Astrocyte (in vitro differentiated cells and primary cell): ENCODE results near the gene DDIAS.

Source experiments
- EZH2 ChIP-seq: IDR thresholded peaks from 2 replicates; pipeline ENCODE4 v1.6.1; 2012; ENCODE audit warnings: mild to moderate bottlenecking, low read length, inconsistent platforms; ENCODE audit not compliant: insufficient read depth
- TF ChIP-seq, protein P1 (sequence below): IDR thresholded peaks from 2 replicates; pipeline ENCODE4 v1.5.1; 2011; ENCODE audit warnings: low read depth, mild to moderate bottlenecking, inconsistent platforms, low read length, moderate library complexity; ENCODE audit not compliant: insufficient read depth

DNA sequence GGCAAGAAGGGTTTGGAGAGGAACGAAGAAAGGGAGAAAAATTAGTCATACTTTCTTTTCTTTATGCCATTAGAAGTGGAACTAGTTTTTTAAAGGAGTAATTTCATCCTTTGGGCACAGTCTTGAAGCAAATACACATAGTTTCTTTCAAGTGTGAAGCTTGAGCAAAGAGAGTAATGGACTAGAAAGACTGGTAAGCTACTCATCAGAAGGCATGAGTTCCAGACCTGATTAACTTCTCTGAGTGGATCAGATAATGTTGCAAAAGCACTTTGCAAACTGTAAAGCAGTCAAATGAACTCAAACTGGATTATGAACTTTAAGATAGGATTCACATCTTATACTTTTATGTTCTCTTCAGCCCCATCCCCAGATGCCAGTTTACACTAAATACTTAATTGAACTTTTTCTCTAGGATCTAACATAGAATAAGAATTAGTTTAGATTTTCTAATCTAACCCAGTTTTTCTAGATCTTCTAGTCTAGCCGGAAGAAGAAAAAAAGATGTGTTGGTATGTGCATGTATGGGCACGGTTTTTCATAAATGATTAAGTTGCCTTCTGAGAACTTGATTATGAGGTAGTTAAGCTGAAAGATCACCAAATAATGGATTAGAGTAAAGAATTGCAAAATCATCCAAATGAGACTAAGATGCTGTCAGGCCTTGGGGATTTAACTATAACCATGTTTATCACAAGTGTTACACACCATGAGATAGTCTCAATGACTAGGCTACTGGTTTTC is 2.5 kb downstream of the DDIAS start:
- TF ChIP-seq, protein P1, sequence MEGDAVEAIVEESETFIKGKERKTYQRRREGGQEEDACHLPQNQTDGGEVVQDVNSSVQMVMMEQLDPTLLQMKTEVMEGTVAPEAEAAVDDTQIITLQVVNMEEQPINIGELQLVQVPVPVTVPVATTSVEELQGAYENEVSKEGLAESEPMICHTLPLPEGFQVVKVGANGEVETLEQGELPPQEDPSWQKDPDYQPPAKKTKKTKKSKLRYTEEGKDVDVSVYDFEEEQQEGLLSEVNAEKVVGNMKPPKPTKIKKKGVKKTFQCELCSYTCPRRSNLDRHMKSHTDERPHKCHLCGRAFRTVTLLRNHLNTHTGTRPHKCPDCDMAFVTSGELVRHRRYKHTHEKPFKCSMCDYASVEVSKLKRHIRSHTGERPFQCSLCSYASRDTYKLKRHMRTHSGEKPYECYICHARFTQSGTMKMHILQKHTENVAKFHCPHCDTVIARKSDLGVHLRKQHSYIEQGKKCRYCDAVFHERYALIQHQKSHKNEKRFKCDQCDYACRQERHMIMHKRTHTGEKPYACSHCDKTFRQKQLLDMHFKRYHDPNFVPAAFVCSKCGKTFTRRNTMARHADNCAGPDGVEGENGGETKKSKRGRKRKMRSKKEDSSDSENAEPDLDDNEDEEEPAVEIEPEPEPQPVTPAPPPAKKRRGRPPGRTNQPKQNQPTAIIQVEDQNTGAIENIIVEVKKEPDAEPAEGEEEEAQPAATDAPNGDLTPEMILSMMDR: no peak
- TF ChIP-seq EZH2: no peak
